Right atrium auricular region (tissue), 2 donors: ENCODE results near the gene TMEM176B. TPM values are rescaled to one million over a fixed set of nuclear protein-coding genes. Genes with fewer than 3 reads are reported as not detected.
"Not testable (repeated sequence)": the region's sequence is repeated elsewhere in the genome, so short reads cannot be mapped to it uniquely, and the experiment has no call there.

Source experiments
- DNase-seq: peaks from one replicate; pipeline ENCODE4 v3.0.0-alpha.2; 2019; ENCODE audit warnings: low spot score
- H3K27ac ChIP-seq, 2 donors: fragments of 200-600 bp; sonication (generic); 1 replicate in 1 of 2; 2 replicates in 1 of 2; pipeline ENCODE4 v1.5.1; 2016 to 2019
- H3K27me3 ChIP-seq, 2 donors: fragments of 200-600 bp; sonication (generic); one replicate each; pipeline versions ENCODE4 v1.5.1 to v1.6.0; 2017 to 2019
- H3K36me3 ChIP-seq: fragments of 200-600 bp; sonication (generic); one replicate; pipeline ENCODE4 v1.5.1; 2016
- H3K4me1 ChIP-seq, 2 donors: fragments of 200-600 bp; sonication (generic); one replicate each; pipeline versions ENCODE4 v1.5.1 to v1.6.0; 2017 to 2019
- H3K4me3 ChIP-seq, 2 donors: fragments of 200-600 bp; sonication (generic); 1 replicate in 1 of 2; 2 replicates in 1 of 2; pipeline ENCODE4 v1.5.1; 2017 to 2019; ENCODE audit warnings: mild to moderate bottlenecking in 1 of 2, moderate library complexity in 1 of 2
- H3K9me3 ChIP-seq, 2 donors: fragments of 200-600 bp; sonication (generic); one replicate each; pipeline ENCODE4 v1.5.1; 2019
- CTCF ChIP-seq, 2 donors: fragments of 200-600 bp; sonication (generic); IDR thresholded peaks; one replicate each; pipeline ENCODE4 v1.5.1; 2019; ENCODE audit warnings: antibody characterized with exemption in 2 of 2
- total RNA-seq, 2 donors: library from RNA; depleted of rRNA; stranded (reverse); fragments of >200 nt; gene quantifications; one replicate each; pipeline ENCODE4 v1.1.0, GENCODE V29; 2016

Gene TMEM176B
- total RNA-seq, 2 donors from 2014 or later: 162 to 227 TPM

DNA sequence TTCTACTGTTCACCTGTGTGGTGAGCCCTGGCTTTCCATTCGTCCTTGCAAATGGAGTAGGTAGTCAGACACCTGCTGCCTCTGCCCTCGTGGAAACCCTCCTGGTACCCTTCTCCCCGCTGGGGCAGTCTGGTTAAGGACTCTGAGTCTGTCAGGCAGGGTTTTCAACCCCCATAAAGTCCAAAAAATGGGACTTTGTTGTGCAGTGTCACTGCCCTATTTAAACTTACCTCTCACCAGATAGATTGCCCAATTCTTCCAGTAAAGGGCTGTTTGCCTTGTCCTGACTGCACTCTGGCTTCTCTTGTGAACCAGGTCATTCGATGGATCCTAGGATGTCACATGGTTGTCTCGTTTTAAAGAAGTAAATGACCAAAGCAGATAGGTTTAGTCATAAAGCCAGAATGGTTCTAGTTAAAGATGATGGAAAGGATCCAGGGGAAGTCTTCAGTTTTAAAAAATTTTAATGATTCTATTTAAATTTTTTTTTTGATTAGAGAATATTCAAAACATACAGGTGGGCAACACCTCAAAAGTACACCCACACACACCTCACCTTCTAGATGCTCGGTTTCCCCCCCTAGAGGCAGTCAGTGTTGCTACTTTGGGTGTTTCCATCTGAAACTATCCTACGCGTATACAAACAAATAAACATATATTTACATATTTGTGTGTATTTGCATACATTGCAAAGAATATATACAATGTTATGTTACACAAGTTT is 22.0 kb downstream of the TMEM176B start:
- Histone ChIP-seq H3K27ac (no peak overlapping the region), H3K27me3 (no peaks in the 10 kb centered on the region), H3K9me3 (no peaks in the 10 kb centered on the region), H3K4me3 (no peak overlapping the region), H3K36me3 (no peaks in the 10 kb centered on the region), H3K4me1 (peaks cover 0 to 6% of the 10 kb centered on the region in 2 donors)
- TF ChIP-seq CTCF (IDR thresholded peaks at IDR 0.05): no peak
- peak; percentile 28 for DNase-seq

DNA sequence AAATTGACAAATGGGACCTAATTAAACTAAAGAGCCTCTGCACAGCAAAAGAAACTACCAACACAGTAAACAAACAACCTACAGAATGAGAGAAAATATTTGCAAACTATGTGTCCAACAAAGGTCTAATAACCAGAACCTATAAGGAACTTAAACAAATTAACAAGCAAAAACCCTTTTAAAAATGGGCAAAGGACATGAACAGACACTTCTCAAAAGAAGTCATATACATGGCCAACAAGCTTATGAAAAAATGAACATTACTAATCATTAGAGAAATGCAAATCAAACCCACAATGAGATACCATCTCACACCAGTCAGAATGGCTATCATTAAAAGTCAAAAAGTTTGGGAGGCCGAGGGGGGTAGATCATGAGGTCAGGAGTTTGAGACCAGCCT is 26.0 kb downstream of the TMEM176B start:
- not testable (repeated sequence) for H3K27me3 ChIP-seq, H3K27ac ChIP-seq, H3K9me3 ChIP-seq, H3K36me3 ChIP-seq, H3K4me3 ChIP-seq, DNase-seq, H3K4me1 ChIP-seq

- H3K4me3 ChIP-seq: no peak overlapping the region
- no peaks in the 10 kb centered on the region for H3K4me1 ChIP-seq
- DNase-seq: no peak
- no peak overlapping the region for H3K27ac ChIP-seq
- no peaks in the 10 kb centered on the region for H3K36me3 ChIP-seq
- H3K27me3 ChIP-seq: no peaks in the 10 kb centered on the region
- H3K9me3 ChIP-seq: no peaks in the 10 kb centered on the region
- TF ChIP-seq CTCF (IDR thresholded peaks at IDR 0.05): no peak
Observed at GRCh38 chr7:150769768-150770167, 30.4 kb downstream of the TMEM176B start.

- H3K4me3 ChIP-seq: no peak overlapping the region
- H3K27ac ChIP-seq: no peak overlapping the region
- no peaks in the 10 kb centered on the region for H3K9me3 ChIP-seq
- H3K27me3 ChIP-seq: no peaks in the 10 kb centered on the region
- DNase-seq: no peak
- TF ChIP-seq CTCF (IDR thresholded peaks at IDR 0.05): no peak
- no peaks in the 10 kb centered on the region for H3K36me3 ChIP-seq
- H3K4me1 ChIP-seq: no peaks in the 10 kb centered on the region
Observed at GRCh38 chr7:150766334-150766709, 33.8 kb downstream of the TMEM176B start.

DNA sequence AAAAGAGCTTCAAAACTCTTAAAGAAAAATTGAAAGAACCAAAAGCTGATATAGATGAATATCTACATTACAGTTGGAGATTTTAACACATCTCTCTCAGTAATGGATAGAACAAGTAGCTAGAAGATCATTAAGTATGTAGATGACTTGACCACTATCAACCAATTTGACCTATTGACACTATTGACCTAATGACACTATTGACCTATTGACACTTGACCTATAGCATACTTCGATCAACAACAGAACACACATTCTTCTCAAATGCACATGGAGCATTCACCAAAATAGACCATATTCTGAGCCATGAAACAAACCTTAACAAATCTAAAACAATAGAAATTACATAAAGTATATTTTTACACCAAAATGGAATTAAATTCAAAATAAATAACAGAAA is 40.7 kb downstream of the TMEM176B start:
- no peak for DNase-seq
- no peak for TF ChIP-seq CTCF (IDR thresholded peaks at IDR 0.05)
- no peak overlapping the region for H3K27ac ChIP-seq
- no peaks in the 10 kb centered on the region for H3K27me3 ChIP-seq
- no peaks in the 10 kb centered on the region for H3K9me3 ChIP-seq
- no peaks in the 10 kb centered on the region for H3K36me3 ChIP-seq
- peaks cover 0 to 14% of the 10 kb centered on the region in 2 donors for H3K4me1 ChIP-seq
- no peak overlapping the region for H3K4me3 ChIP-seq

DNA sequence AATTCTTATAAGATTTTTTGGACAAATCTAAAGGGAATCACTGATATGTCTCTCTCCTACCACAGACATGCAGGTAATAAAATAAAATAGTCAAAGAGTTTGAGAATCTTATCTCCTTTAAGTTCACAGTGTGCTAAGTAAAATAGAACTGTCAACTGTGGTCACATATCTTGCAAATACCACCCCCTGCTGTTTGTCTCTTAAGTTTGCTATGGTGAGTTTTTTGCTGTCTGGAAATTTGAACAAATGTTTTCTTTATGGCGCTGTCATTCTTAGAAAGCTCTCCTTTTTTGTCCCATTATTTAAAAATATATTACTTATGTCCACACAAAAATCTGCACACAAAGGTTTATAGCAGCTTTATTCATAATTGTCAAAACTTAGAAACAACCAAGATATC is 43.3 kb downstream of the TMEM176B start:
- H3K36me3 ChIP-seq: no peaks in the 10 kb centered on the region
- H3K9me3 ChIP-seq: no peaks in the 10 kb centered on the region
- peak overlapping the region in 1 of 2 donors; percentile 0 for H3K27ac ChIP-seq
- no peak for DNase-seq
- H3K27me3 ChIP-seq: no peaks in the 10 kb centered on the region
- no peak overlapping the region for H3K4me3 ChIP-seq
- peak; percentile 32 to 65 for TF ChIP-seq CTCF (IDR thresholded peaks at IDR 0.05)
- peaks cover 0 to 24% of the 10 kb centered on the region in 2 donors for H3K4me1 ChIP-seq
